ENCODE data around the gene SLC7A14.

SLC7A14 gene

GRCh38 chr3:170585937-170586310 lies at the start of gene SLC7A14:
SLC7A14 (minus strand) TSS chr3:170586075; CDS start chr3:170526936, 59,139 bp downstream.
- DNase-seq (ENCODE audit: low read depth in 2 of 2): no peak

- DNase-seq (ENCODE audit: low read depth in 2 of 2): no peak
Measured at GRCh38 chr3:170635385-170635735, 49.5 kb upstream of the SLC7A14 start.

- no peak for DNase-seq (ENCODE audit: low read depth in 2 of 2)
Measured at GRCh38 chr3:170634663-170635384, 48.9 kb upstream of the SLC7A14 start.

GRCh38 chr3:170633573-170633972 lies 47.7 kb upstream of the SLC7A14 start:
- DNase-seq (ENCODE audit: low read depth in 2 of 2): no peak

GRCh38 chr3:170632780-170633179 lies 46.9 kb upstream of the SLC7A14 start:
- no peak for DNase-seq (ENCODE audit: low read depth in 2 of 2)

- no peak for DNase-seq (ENCODE audit: low read depth in 2 of 2)
Measured at GRCh38 chr3:170631755-170632488, 46.0 kb upstream of the SLC7A14 start.

GRCh38 chr3:170623524-170623923 lies 37.6 kb upstream of the SLC7A14 start:
- DNase-seq (ENCODE audit: low read depth in 2 of 2): no peak

GRCh38 chr3:170622369-170623159 lies 36.7 kb upstream of the SLC7A14 start:
- DNase-seq (ENCODE audit: low read depth in 2 of 2): no peak

- no peak for DNase-seq (ENCODE audit: low read depth in 2 of 2)
Measured at GRCh38 chr3:170621256-170621655, 35.4 kb upstream of the SLC7A14 start.

- no peak for DNase-seq (ENCODE audit: low read depth in 2 of 2)
Measured at GRCh38 chr3:170614214-170614966, 28.5 kb upstream of the SLC7A14 start.

- DNase-seq (ENCODE audit: low read depth in 2 of 2): no peak
Measured at GRCh38 chr3:170611751-170612150, 25.9 kb upstream of the SLC7A14 start.

- no peak for DNase-seq (ENCODE audit: low read depth in 2 of 2)
Measured at GRCh38 chr3:170610321-170610884, 24.5 kb upstream of the SLC7A14 start.

- DNase-seq (ENCODE audit: low read depth in 2 of 2): no peak
Measured at GRCh38 chr3:170608475-170608874, 22.6 kb upstream of the SLC7A14 start.

GRCh38 chr3:170606675-170607074 lies 20.8 kb upstream of the SLC7A14 start:
- no peak for DNase-seq (ENCODE audit: low read depth in 2 of 2)

- DNase-seq (ENCODE audit: low read depth in 2 of 2): no peak
Measured at GRCh38 chr3:170605490-170605889, 19.6 kb upstream of the SLC7A14 start.

GRCh38 chr3:170603770-170604510 lies 18.1 kb upstream of the SLC7A14 start:
- DNase-seq (ENCODE audit: low read depth in 2 of 2): no peak

GRCh38 chr3:170602556-170602955 lies 16.7 kb upstream of the SLC7A14 start:
- DNase-seq (ENCODE audit: low read depth in 2 of 2): no peak

GRCh38 chr3:170600005-170600624 lies 14.2 kb upstream of the SLC7A14 start:
- DNase-seq (ENCODE audit: low read depth in 2 of 2): no peak

- no peak for DNase-seq (ENCODE audit: low read depth in 2 of 2)
Measured at GRCh38 chr3:170599091-170599490, 13.2 kb upstream of the SLC7A14 start.

- DNase-seq (ENCODE audit: low read depth in 2 of 2): no peak
Measured at GRCh38 chr3:170598091-170598502, 12.2 kb upstream of the SLC7A14 start.

Measured in stimulated activated CD8-positive, alpha-beta memory T cell treated with anti-CD3 and anti-CD28 coated beads, Interleukin-7, amount 100 ng/mL, for 1 hour (primary cell).